Lower leg skin (tissue), 4 donors: Measurements from ENCODE around the gene HUS1. TPM values are rescaled to one million over a fixed set of nuclear protein-coding genes. Genes with fewer than 3 reads are reported as not detected.

ENCODE experiments used
- DNase-seq, 2 donors: peaks; one replicate each; pipeline ENCODE4 v3.0.0-alpha.2; 2019; ENCODE audit warnings: low spot score in 2 of 2
- H3K4me3 ChIP-seq: fragments of 200-600 bp; sonication (generic); 2 replicates; pipeline ENCODE4 v1.5.1; 2017; ENCODE audit warnings: mild to moderate bottlenecking, low read depth; ENCODE audit not compliant: poor library complexity, severe bottlenecking
- CTCF ChIP-seq, 3 donors: fragments of 450-650 bp; IDR thresholded peaks; one replicate each; pipeline ENCODE4 v1.5.1; 2016; ENCODE audit warnings: antibody characterized with exemption in 3 of 3, mild to moderate bottlenecking in 3 of 3, moderate library complexity in 2 of 3
- POLR2A ChIP-seq, 2 donors: fragments of 450-650 bp; IDR thresholded peaks; one replicate each; pipeline ENCODE4 v1.6.1; 2016 to 2017; ENCODE audit warnings: antibody characterized with exemption in 2 of 2, mild to moderate bottlenecking in 1 of 2, moderate library complexity in 1 of 2
- WGBS, 2 donors: methylation state at CpG; one replicate each; pipeline ENCODE4 v1.1.5; 2018; 5-methylcytosine and 5-hydroxymethylcytosine counted together
- intact Hi-C: fragments of 100-400 bp; cut with DNase I; formaldehyde crosslinking; loops from one replicate; pipeline ENCODE4 v1.15.0; 2023; ENCODE audit warnings: low total_unique reads
- total RNA-seq, 4 donors: library from RNA; depleted of rRNA; stranded (reverse); fragments of >200 nt; gene quantifications; one replicate each; pipeline ENCODE4 v1.1.0, GENCODE V29; 2016

Gene HUS1
- total RNA-seq, 4 donors from 2014 or later, result 13.8 to 74.1 (median 29.3) TPM

GRCh38 chr7:47957156-47957555 is 22.3 kb downstream of the HUS1 start:
- TF ChIP-seq CTCF (IDR thresholded peaks at IDR 0.05) (no peak), POLR2A (IDR thresholded peaks at IDR 0.05) (no peak)
- DNase-seq, result no peak
- H3K4me3 ChIP-seq, result no peak overlapping the region
- intact Hi-C loops, result no loop called here
- WGBS, 2 donors, result 80 to 81% methylated on average over 6 of the region's 6 CpGs

GRCh38 chr7:47956220-47956619 is 23.2 kb downstream of the HUS1 start:
- no peak overlapping the region for H3K4me3 ChIP-seq
- intact Hi-C loops, result no loop called here
- TF ChIP-seq POLR2A (IDR thresholded peaks at IDR 0.05) (no peak), CTCF (IDR thresholded peaks at IDR 0.05) (no peak)
- no peak for DNase-seq
- 83 to 85% methylated on average over 6 of the region's 6 CpGs for WGBS, 2 donors

- H3K4me3 ChIP-seq, result no peak overlapping the region
- WGBS, 2 donors, result 85% methylated on average over 4 of the region's 4 CpGs
- intact Hi-C loops, result no loop called here
- TF ChIP-seq POLR2A (IDR thresholded peaks at IDR 0.05) (no peak), CTCF (IDR thresholded peaks at IDR 0.05) (no peak)
- no peak for DNase-seq
Measured at GRCh38 chr7:47954231-47954911, 25.0 kb downstream of the HUS1 start.

- TF ChIP-seq POLR2A (IDR thresholded peaks at IDR 0.05) (no peak), CTCF (IDR thresholded peaks at IDR 0.05) (no peak)
- DNase-seq, result no peak
- intact Hi-C loops, result no loop called here
- 76 to 80% methylated on average over 4 of the region's 4 CpGs for WGBS, 2 donors
- no peak overlapping the region for H3K4me3 ChIP-seq
Measured at GRCh38 chr7:47953822-47954221, 25.6 kb downstream of the HUS1 start.

GRCh38 chr7:47952224-47952623 is 27.2 kb downstream of the HUS1 start:
- no peak overlapping the region for H3K4me3 ChIP-seq
- 88 to 89% methylated on average over 4 of the region's 4 CpGs for WGBS, 2 donors
- intact Hi-C loops, result no loop called here
- no peak for DNase-seq
- no peak for TF ChIP-seq POLR2A (IDR thresholded peaks at IDR 0.05)
- no peak for TF ChIP-seq CTCF (IDR thresholded peaks at IDR 0.05)

- H3K4me3 ChIP-seq, result no peak overlapping the region
- intact Hi-C loops, result no loop called here
- no peak for TF ChIP-seq POLR2A (IDR thresholded peaks at IDR 0.05)
- no peak for TF ChIP-seq CTCF (IDR thresholded peaks at IDR 0.05)
- no peak for DNase-seq
Measured at GRCh38 chr7:47951374-47951773, 28.0 kb downstream of the HUS1 start.
